ENCODE results near the gene C2CD4A.

- no peak for TF ChIP-seq CTCF (IDR thresholded peaks at IDR 0.05)
- no peak for TF ChIP-seq ZFX (IDR thresholded peaks at IDR 0.05; ENCODE audit: borderline replicate concordance)
Observed at GRCh38 chr15:62090988-62091387, 24.2 kb downstream of the C2CD4A start.
